ENCODE results near the gene BRAF. TPM values are rescaled to one million over a fixed set of nuclear protein-coding genes. Genes with fewer than 3 reads are reported as not detected.
A peak's percentile ranks its signal among the peaks of the same experiment; 100 is the strongest.

BRAF gene
- total and polyA plus RNA-seq, 4 donors = 4.1 to 55.5 (median 29.9) TPM

DNA sequence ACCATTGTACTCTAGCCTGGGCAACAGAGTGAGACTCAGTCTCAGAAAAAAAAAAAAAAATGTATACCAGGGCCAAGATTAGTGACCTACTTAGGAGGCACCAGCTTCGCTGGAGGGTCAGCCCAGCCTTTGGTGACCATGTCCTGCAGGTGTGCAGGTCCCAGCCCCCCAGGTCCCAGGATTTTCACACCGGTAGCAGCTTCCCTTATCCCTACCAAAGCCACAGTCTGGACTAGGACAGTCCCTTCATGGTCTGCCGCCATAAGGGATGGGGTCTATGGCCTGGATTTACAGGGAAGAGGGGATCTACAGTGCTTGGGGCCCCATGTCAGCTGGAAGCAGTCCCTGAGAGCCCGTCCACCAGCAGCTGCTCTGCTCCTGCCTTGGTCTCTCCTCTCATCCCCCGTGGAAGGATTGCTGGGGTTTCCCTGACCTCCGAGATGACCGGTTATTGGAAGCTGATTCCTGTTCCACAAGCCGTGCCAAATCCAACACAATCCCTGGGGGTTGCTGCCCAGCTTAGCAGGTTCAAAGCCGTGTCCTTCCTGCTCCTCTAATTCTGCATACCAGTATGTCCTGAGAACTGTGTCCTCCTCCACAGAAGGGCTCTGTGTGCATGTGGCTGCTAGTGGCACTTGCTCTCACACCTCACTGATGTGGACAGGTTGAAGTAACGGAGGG is 239.2 kb downstream of the BRAF start:
- H3K27me3 ChIP-seq (ENCODE audit: control insufficient read depth in 1 of 2, insufficient read depth in 2 of 2, low read length in 1 of 2) = no peaks in the 10 kb centered on the region
- H3K9me3 ChIP-seq (ENCODE audit: control insufficient read depth, low read length) = no peaks in the 10 kb centered on the region
- intact Hi-C loops (cut with DNase I) = no loop called here
- 75 to 76% methylated on average over 10 of the region's 10 CpGs for WGBS, 2 donors
- H3K4me1 ChIP-seq (ENCODE audit: control insufficient read depth in 1 of 2, insufficient read depth in 2 of 2, low read length in 2 of 2) = no peaks in the 10 kb centered on the region
- H3K4me3 ChIP-seq (ENCODE audit: low read length in 2 of 2) = no peak overlapping the region
- ATAC-seq (ENCODE audit: low FRiP score) = no peak
- H3K27ac ChIP-seq (ENCODE audit: low read depth in 1 of 2, low read length in 2 of 2) = no peak overlapping the region
- peak in 1 of 2 donors; percentile 60 for DNase-seq
- H3K36me3 ChIP-seq (ENCODE audit: control insufficient read depth in 1 of 2, insufficient read depth in 2 of 2, low read length in 1 of 2) = peaks cover 4 to 5% of the 10 kb centered on the region in 2 donors

DNA sequence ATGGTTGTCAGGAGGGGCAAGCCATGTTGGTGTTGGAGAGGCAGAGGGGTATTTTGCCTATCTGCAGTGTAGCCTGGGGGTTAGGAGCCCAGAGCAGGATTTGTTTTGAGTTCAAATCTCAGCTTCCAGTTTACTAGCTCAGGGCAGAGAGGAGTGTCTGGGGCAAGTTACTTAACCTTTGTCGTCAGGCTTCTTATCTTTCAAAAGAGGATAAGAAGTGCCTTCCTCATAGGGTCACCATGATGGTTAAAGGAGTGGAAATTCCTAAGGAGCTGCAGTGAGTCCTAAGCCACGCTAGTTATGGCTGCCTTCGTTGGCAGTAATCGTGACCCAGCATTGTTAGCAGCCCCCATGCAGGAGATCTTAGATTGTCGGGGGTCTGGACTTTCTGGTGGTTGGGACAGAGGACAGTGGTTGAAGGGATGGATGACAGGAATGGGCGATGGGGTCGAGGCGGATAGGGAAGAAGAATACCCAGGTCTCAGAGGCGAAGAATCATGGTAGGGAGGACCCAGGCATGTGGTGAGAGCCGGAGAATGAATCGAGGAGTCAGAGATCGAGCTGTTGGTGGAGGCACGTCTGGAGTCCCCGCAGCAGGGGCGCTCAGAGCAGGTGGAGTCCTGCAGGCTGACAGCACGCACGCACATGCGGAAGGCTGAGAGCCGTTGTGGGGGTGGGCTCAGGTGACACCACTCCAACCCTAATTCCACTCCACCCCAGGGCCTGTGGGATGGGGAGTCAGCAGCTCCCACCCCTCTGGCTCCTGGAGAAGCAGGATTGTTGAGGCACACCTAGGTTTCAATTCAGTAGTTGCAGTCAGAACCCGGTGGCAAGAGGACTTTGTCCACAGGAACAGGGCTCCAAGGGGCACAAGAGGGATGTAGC is 240.4 kb downstream of the BRAF start:
- H3K4me1 ChIP-seq (ENCODE audit: control insufficient read depth in 1 of 2, insufficient read depth in 2 of 2, low read length in 2 of 2) = no peaks in the 10 kb centered on the region
- H3K9me3 ChIP-seq (ENCODE audit: control insufficient read depth, low read length) = no peaks in the 10 kb centered on the region
- intact Hi-C loops (cut with DNase I) = no loop called here
- DNase-seq (peak in 1 of 2 donors; percentile 43), ATAC-seq (ENCODE audit: low FRiP score) (no peak)
- no peak overlapping the region for H3K27ac ChIP-seq (ENCODE audit: low read depth in 1 of 2, low read length in 2 of 2)
- 93 to 95% methylated on average over 18 to 20 of the region's 20 CpGs for WGBS, 2 donors
- no peak overlapping the region for H3K4me3 ChIP-seq (ENCODE audit: low read length in 2 of 2)
- H3K36me3 ChIP-seq (ENCODE audit: control insufficient read depth in 1 of 2, insufficient read depth in 2 of 2, low read length in 1 of 2) = peaks cover 4 to 6% of the 10 kb centered on the region in 2 donors
- H3K27me3 ChIP-seq (ENCODE audit: control insufficient read depth in 1 of 2, insufficient read depth in 2 of 2, low read length in 1 of 2) = no peaks in the 10 kb centered on the region

DNA sequence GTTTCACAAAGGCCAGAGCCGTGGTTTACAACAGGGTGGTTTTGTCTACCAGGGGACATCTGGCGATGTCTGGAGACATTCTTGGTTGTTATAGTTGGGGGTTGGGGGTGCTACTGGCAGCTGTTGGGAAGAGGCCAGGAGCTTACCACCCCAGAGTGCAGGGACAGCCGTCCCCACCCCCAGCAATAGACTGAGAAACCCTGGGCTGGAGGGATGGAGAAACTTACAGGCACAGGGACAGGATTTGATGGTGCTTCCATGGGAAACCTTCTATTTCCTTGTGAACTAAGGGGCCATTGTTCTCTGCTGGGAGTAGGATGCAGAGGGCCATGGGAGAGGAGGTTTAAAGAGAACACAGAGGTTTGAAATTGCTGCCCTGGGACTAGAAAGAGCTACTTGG is 241.1 kb downstream of the BRAF start:
- Histone ChIP-seq H3K36me3 (ENCODE audit: control insufficient read depth in 1 of 2, insufficient read depth in 2 of 2, low read length in 1 of 2) (peaks cover 4 to 8% of the 10 kb centered on the region in 2 donors), H3K27ac (ENCODE audit: low read depth in 1 of 2, low read length in 2 of 2) (no peak overlapping the region)
- DNase-seq = no peak

DNA sequence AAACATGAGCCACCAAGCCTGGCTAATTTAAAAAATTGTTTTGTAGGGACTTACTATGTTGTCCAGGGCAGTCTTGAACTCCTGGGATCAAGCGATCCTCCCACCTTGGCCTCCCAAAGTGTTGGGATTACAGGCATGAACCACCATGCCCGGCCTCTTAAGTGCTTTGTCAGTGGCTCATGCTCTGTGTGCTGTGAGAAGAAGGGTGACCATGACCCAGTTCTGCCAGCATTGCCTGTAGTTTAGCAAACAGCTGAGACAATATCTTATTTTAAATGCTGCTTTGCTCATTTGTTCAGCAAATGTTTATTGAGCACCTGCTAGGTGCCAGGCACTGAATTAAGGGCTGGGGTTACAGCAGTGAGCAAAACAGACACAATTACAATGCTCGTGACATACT is 243.0 kb downstream of the BRAF start:
- Histone ChIP-seq H3K9me3 (ENCODE audit: control insufficient read depth, low read length) (no peaks in the 10 kb centered on the region), H3K4me3 (ENCODE audit: low read length in 2 of 2) (no peak overlapping the region), H3K27me3 (ENCODE audit: control insufficient read depth in 1 of 2, insufficient read depth in 2 of 2, low read length in 1 of 2) (no peaks in the 10 kb centered on the region), H3K36me3 (ENCODE audit: control insufficient read depth in 1 of 2, insufficient read depth in 2 of 2, low read length in 1 of 2) (peaks cover 4 to 8% of the 10 kb centered on the region in 2 donors), H3K4me1 (ENCODE audit: control insufficient read depth in 1 of 2, insufficient read depth in 2 of 2, low read length in 2 of 2) (no peaks in the 10 kb centered on the region), H3K27ac (ENCODE audit: low read depth in 1 of 2, low read length in 2 of 2) (no peak overlapping the region)
- DNase-seq (no peak), ATAC-seq (ENCODE audit: low FRiP score) (no peak)
- intact Hi-C loops (cut with DNase I) = no loop called here
- 96% methylated on average over 3 of the region's 3 CpGs for WGBS, 2 donors

More for the DNA sequence above, 241.1 kb downstream of the BRAF start:
- intact Hi-C loops (cut with DNase I) = no loop called here
- 82 to 90% methylated on average over 3 of the region's 3 CpGs for WGBS, 2 donors
- H3K4me3 ChIP-seq (ENCODE audit: low read length in 2 of 2) = no peak overlapping the region
- no peaks in the 10 kb centered on the region for H3K27me3 ChIP-seq (ENCODE audit: control insufficient read depth in 1 of 2, insufficient read depth in 2 of 2, low read length in 1 of 2)
- no peaks in the 10 kb centered on the region for H3K4me1 ChIP-seq (ENCODE audit: control insufficient read depth in 1 of 2, insufficient read depth in 2 of 2, low read length in 2 of 2)
- no peaks in the 10 kb centered on the region for H3K9me3 ChIP-seq (ENCODE audit: control insufficient read depth, low read length)
- ATAC-seq (ENCODE audit: low FRiP score) = no peak

DNA sequence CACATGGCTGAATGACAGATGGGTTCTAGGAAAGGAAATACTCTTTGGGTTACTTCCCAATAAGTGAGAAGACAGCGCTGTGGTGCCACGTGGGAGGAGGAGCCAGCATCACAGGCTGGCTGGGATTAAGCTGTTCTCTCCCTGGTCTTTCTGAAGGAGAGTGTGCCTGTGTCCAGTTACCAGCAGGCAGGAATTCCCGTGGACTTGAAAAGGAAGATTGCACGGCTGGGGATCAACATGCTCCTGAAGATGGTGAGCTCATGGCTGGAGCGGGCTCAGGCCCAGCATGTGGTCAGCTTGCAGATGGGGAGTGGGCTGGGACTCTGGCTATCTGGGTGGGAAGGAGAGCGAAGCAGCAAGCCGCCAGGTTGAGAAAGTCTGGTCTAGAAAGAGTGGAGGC is 243.8 kb downstream of the BRAF start:
- WGBS, 2 donors = 90% methylated on average over 7 of the region's 7 CpGs
- Histone ChIP-seq H3K27me3 (ENCODE audit: control insufficient read depth in 1 of 2, insufficient read depth in 2 of 2, low read length in 1 of 2) (no peaks in the 10 kb centered on the region), H3K4me1 (ENCODE audit: control insufficient read depth in 1 of 2, insufficient read depth in 2 of 2, low read length in 2 of 2) (no peaks in the 10 kb centered on the region), H3K9me3 (ENCODE audit: control insufficient read depth, low read length) (no peaks in the 10 kb centered on the region), H3K4me3 (ENCODE audit: low read length in 2 of 2) (no peak overlapping the region), H3K36me3 (ENCODE audit: control insufficient read depth in 1 of 2, insufficient read depth in 2 of 2, low read length in 1 of 2) (peaks cover 4 to 8% of the 10 kb centered on the region in 2 donors), H3K27ac (ENCODE audit: low read depth in 1 of 2, low read length in 2 of 2) (no peak overlapping the region)
- intact Hi-C loops (cut with DNase I) = no loop called here
- DNase-seq (no peak), ATAC-seq (ENCODE audit: low FRiP score) (no peak)

DNA sequence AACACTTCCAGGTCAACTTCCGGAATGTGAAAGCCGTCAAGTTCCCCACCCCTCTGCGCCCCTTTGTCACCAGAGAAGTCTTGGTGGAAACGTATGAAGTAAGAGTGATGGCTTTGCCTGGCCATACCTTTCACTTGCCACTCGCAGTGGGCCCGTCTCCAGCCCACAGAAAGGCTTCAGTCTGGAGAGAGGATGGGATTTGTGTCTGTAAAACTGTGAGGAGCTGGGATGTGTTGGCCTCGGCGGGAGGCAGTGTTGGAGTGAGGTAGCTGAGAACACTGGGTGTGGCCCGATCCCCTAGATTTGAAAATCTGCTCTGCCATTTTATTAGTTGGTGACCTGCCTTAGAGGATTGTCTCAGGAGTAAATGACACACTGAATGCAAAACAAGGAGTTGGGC is 245.5 kb downstream of the BRAF start:
- intact Hi-C loops (cut with DNase I) = no loop called here
- H3K27me3 ChIP-seq (ENCODE audit: control insufficient read depth in 1 of 2, insufficient read depth in 2 of 2, low read length in 1 of 2) = no peaks in the 10 kb centered on the region
- H3K4me3 ChIP-seq (ENCODE audit: low read length in 2 of 2) = no peak overlapping the region
- no peak overlapping the region for H3K27ac ChIP-seq (ENCODE audit: low read depth in 1 of 2, low read length in 2 of 2)
- no peaks in the 10 kb centered on the region for H3K4me1 ChIP-seq (ENCODE audit: control insufficient read depth in 1 of 2, insufficient read depth in 2 of 2, low read length in 2 of 2)
- no peaks in the 10 kb centered on the region for H3K9me3 ChIP-seq (ENCODE audit: control insufficient read depth, low read length)
- H3K36me3 ChIP-seq (ENCODE audit: control insufficient read depth in 1 of 2, insufficient read depth in 2 of 2, low read length in 1 of 2) = peaks cover 4 to 6% of the 10 kb centered on the region in 2 donors
- no peak for DNase-seq
- 91 to 94% methylated on average over 9 of the region's 9 CpGs for WGBS, 2 donors
- no peak for ATAC-seq (ENCODE audit: low FRiP score)

DNA sequence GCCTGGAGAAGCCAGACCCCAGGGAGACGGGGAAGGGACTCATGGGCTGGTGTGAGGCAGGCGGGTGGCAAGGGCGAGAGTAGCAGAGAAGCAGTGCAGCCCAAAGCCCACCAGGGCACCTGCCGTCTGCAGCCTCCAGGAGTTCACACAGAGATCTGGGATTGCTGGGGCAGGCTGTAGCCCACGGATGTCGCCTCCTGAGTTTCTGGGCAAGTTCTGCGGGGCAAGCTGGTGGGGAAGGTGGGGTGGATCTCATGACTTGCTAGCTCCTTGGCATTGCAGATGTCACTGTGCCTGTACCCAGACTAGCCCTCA is 246.0 kb downstream of the BRAF start:
- no peak for ATAC-seq (ENCODE audit: low FRiP score)

DNA sequence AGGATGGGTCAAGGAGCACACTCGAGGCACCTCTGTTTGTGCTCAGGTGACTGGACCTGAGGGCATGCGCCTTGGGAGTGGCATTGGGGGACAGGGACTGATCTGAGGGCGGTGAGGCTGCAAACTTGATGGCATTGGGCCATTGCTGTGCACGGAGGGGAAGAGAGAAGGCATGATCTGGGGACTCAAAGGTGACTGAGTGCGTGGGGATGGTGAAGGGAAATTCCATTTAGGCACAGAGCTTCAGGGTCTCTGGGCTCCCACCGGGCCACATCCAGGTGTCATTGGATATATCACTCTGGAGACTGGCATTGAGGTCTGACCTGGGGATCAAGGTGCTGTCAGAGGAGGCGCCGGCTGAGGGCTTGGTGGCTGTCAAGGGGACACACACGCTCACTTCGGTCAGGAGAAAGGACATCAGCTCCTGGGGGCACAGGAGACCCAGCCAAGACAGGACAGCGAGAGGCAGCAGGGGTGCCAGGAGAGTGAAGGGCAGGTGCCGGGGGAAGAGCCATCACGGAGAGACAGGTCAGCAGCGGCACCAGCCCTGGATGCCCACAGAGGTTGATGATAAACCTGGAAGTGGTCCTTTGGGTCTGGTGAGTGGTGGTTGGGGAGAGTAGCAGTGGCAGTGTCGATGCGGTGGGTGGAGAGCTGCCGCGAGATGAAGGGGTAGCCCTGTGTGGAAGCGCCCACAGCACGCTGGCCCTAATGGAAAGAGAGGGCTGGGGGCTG is 246.5 kb downstream of the BRAF start:
- Histone ChIP-seq H3K9me3 (ENCODE audit: control insufficient read depth, low read length) (no peaks in the 10 kb centered on the region), H3K27ac (ENCODE audit: low read depth in 1 of 2, low read length in 2 of 2) (no peak overlapping the region), H3K4me1 (ENCODE audit: control insufficient read depth in 1 of 2, insufficient read depth in 2 of 2, low read length in 2 of 2) (no peaks in the 10 kb centered on the region), H3K27me3 (ENCODE audit: control insufficient read depth in 1 of 2, insufficient read depth in 2 of 2, low read length in 1 of 2) (no peaks in the 10 kb centered on the region), H3K4me3 (ENCODE audit: low read length in 2 of 2) (no peak overlapping the region), H3K36me3 (ENCODE audit: control insufficient read depth in 1 of 2, insufficient read depth in 2 of 2, low read length in 1 of 2) (peaks cover 4 to 6% of the 10 kb centered on the region in 2 donors)
- ATAC-seq (ENCODE audit: low FRiP score) = no peak
- 94% methylated on average over 20 of the region's 20 CpGs for WGBS, 2 donors
- intact Hi-C loops (cut with DNase I) = no loop called here
- peak in 1 of 2 donors; percentile 72 for DNase-seq

More for the DNA sequence above, 246.0 kb downstream of the BRAF start:
- peaks cover 4 to 6% of the 10 kb centered on the region in 2 donors for H3K36me3 ChIP-seq (ENCODE audit: control insufficient read depth in 1 of 2, insufficient read depth in 2 of 2, low read length in 1 of 2)
- no peaks in the 10 kb centered on the region for H3K27me3 ChIP-seq (ENCODE audit: control insufficient read depth in 1 of 2, insufficient read depth in 2 of 2, low read length in 1 of 2)
- DNase-seq = peak in 1 of 2 donors; percentile 59
- H3K9me3 ChIP-seq (ENCODE audit: control insufficient read depth, low read length) = no peaks in the 10 kb centered on the region
- 86 to 91% methylated on average over 7 of the region's 7 CpGs for WGBS, 2 donors
- intact Hi-C loops (cut with DNase I) = no loop called here
- H3K4me1 ChIP-seq (ENCODE audit: control insufficient read depth in 1 of 2, insufficient read depth in 2 of 2, low read length in 2 of 2) = no peaks in the 10 kb centered on the region
- H3K4me3 ChIP-seq (ENCODE audit: low read length in 2 of 2) = no peak overlapping the region
- H3K27ac ChIP-seq (ENCODE audit: low read depth in 1 of 2, low read length in 2 of 2) = no peak overlapping the region

Data from aorta (tissue), 5 donors.